ENCODE data around the gene MEST. TPM values are rescaled to one million over a fixed set of nuclear protein-coding genes. Genes with fewer than 3 reads are reported as not detected.

Gene MEST
- total RNA-seq, 1 donor from 2014 or later = 42.0 TPM

DNA sequence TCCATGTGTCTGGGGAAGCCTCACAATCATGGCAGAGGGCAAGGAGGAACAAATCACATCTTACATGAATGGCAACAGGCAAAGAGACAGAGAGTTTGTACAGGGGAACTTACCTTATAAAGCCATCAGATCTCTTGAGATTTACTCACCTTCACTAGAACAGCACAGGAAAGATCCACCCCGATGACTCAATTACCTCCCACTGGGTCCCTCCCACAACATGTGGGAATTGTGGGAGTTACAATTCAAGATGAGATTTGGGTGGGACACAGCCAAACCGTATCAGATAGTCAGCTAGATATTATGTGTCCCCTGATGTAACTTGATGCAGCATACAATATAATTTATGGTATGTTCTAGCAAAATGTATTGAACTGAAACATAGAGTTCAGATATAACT lies 36.9 kb upstream of the MEST start:
- H3K4me3 ChIP-seq (ENCODE audit: low read depth, low read length) = no peak overlapping the region
- TF ChIP-seq, protein P1, sequence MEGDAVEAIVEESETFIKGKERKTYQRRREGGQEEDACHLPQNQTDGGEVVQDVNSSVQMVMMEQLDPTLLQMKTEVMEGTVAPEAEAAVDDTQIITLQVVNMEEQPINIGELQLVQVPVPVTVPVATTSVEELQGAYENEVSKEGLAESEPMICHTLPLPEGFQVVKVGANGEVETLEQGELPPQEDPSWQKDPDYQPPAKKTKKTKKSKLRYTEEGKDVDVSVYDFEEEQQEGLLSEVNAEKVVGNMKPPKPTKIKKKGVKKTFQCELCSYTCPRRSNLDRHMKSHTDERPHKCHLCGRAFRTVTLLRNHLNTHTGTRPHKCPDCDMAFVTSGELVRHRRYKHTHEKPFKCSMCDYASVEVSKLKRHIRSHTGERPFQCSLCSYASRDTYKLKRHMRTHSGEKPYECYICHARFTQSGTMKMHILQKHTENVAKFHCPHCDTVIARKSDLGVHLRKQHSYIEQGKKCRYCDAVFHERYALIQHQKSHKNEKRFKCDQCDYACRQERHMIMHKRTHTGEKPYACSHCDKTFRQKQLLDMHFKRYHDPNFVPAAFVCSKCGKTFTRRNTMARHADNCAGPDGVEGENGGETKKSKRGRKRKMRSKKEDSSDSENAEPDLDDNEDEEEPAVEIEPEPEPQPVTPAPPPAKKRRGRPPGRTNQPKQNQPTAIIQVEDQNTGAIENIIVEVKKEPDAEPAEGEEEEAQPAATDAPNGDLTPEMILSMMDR (conservative IDR thresholded peaks at IDR 0.05; ENCODE audit: low read depth, low read length) = no peak
- DNase-seq (ENCODE audit: low read depth) = no peak

DNA sequence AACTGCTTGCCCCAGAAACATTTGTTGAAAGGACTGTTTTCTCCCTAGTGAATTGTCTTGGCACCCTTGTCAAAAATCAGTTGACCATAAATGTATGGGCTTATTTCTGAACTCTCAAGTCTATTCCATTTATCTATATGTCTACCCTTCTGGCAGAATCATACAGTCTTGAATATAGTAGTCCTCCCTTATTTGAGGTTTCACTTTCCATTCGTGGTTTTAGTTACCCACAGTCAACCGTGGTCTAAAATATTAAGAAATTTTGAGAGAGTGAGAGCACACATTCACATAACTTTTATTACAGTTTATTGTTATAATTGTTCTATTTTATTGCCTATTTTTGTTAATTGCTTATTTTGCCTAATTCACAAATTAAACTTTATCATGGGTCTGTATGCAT lies 33.6 kb upstream of the MEST start:
- no peak for DNase-seq (ENCODE audit: low read depth)
- no peak overlapping the region for H3K4me3 ChIP-seq (ENCODE audit: low read depth, low read length)
- TF ChIP-seq, protein P1 (conservative IDR thresholded peaks at IDR 0.05; ENCODE audit: low read depth, low read length) = no peak

DNA sequence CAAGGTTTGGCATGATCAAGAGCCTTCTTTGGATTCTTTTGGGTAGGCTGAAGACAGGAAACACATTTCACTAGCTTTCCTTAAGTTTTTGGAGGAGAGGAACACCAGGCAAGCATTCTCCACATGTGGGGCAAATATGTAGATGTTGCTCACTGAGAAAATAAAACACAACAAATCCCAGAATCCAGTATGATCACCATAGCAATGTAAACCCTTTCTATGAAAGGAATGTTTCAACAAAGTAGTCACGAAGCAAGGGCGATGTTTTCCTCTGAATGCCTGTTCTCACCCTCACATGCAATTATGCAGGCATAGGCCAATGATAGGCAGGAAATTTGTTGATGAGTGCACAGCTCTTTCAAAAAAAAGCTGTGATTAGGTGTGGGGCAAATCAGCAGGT lies 30.6 kb upstream of the MEST start:
- no peak for DNase-seq (ENCODE audit: low read depth)
- H3K4me3 ChIP-seq (ENCODE audit: low read depth, low read length) = no peak overlapping the region
- TF ChIP-seq, protein P1 (conservative IDR thresholded peaks at IDR 0.05; ENCODE audit: low read depth, low read length) = no peak

DNA sequence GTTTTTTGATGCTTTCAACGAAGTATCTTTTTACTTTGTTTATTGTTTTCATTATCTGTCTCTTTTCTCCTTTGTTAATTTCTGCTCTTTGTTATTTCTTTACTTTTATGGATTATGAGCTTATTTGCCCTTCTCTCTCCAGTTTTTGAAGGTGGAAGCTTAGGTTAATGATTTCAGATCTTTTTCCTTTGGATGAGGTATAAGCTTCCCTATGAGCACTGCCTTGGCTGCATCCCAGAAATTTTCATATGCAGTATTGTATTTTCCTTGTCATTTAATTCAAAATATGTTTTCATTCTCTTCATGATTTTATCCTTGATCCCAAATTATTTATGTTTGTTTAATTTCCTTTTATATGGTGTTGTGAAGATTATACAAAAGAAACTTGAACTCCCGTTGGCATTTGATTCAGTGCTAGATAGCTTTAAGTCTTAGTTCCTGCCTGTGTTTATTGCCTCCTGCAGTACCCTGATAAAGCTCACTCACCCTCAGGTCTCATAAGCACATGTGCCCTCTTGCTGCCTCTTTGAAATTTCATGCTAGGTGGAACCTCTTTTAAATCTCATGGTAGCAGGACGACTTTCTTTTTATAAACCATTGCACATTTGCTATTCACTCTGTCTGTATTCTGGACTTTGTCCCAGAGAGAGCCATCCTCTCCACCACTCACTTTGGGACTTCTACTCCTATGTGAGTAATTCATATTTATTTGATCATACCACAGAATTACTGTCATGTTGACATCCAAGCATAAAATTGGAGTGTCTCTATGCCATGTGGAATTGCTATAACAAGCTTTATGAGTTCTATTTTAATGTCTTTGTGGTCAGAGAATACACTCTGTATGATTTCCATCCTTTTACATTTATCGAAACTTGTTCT lies 28.1 kb upstream of the MEST start:
- TF ChIP-seq, protein P1 (conservative IDR thresholded peaks at IDR 0.05; ENCODE audit: low read depth, low read length) = no peak
- no peak overlapping the region for H3K4me3 ChIP-seq (ENCODE audit: low read depth, low read length)
- DNase-seq (ENCODE audit: low read depth) = no peak

DNA sequence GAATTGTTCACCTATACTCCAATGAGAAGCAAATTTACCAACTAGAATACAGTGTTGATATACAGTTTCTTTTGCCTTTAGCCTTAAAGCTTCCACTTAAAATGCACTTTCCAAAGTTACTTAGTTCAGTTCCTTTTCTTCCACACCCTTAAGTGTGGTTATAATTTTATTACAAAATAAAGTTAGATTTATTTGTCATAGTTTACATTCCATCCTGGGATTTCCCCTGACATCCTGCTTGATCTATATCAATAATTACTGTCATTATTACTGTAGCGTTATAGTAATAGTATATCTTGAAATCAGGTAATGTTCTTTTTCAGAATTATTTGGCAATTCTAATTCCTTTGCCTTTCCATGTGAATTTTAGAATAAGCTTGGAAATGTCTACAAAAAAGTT lies 23.3 kb upstream of the MEST start:
- TF ChIP-seq, protein P1 (conservative IDR thresholded peaks at IDR 0.05; ENCODE audit: low read depth, low read length) = no peak

DNA sequence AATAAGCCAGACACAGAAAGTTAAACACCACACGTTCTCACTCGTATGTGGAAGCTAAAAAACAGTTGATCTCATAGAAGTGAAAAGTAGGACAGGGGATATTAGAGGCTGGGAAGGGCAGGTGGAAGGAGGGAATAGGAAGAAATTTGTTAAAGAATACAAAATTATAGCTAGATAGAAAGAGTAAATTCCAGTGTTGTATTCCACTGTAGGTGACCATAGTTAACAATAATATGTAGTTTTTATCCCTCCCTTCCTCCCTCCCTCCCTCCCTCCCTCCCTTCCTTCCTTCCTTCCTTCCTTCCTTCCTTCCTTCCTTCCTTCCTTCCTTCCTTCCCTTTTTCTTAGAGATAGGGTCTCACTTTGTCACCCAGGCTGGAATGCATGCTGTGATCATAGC lies 19.9 kb upstream of the MEST start:
- TF ChIP-seq, protein P1 (conservative IDR thresholded peaks at IDR 0.05; ENCODE audit: low read depth, low read length) = no peak
- no peak for DNase-seq (ENCODE audit: low read depth)
- H3K4me3 ChIP-seq (ENCODE audit: low read depth, low read length) = no peak overlapping the region

More for the DNA sequence above, 23.3 kb upstream of the MEST start:
- no peak overlapping the region for H3K4me3 ChIP-seq (ENCODE audit: low read depth, low read length)
- no peak for DNase-seq (ENCODE audit: low read depth)

DNA sequence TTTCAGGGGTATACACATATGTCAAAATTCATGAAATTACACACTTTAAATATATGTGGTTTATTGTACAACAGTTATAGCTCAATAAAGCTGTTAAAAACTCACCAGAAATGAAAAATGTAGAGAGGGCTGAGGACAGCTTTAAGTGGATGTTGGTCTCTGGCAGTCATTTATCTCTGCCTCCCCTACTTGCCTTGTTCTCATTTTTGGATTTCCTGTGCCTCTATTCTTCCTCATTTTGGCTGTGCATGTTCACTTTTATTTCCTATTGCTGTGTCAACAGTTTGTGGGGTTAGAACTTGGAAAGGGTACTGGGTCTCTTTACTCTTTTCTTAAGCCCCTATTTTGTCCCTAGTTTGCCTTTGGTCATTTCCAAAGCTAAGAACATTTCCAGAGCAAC lies 18.6 kb upstream of the MEST start:
- TF ChIP-seq, protein P1 (conservative IDR thresholded peaks at IDR 0.05; ENCODE audit: low read depth, low read length) = no peak
- H3K4me3 ChIP-seq (ENCODE audit: low read depth, low read length) = no peak overlapping the region
- no peak for DNase-seq (ENCODE audit: low read depth)

Data from epithelial cell of proximal tubule (primary cell).